Sigmoid colon (tissue), 4 donors: ENCODE results near the gene RASD1.

Source experiments
- CTCF ChIP-seq, 4 experiments: fragments of 450-650 bp in 3 of 4; fragments of 200-600 bp in 1 of 4; IDR thresholded peaks; one replicate each; pipeline ENCODE4 v1.5.1; 2016 to 2019; ENCODE audit warnings: antibody characterized with exemption in 4 of 4, mild to moderate bottlenecking in 3 of 4, moderate library complexity in 2 of 4
- POLR2AphosphoS5 ChIP-seq, 4 donors: sonication (generic); formaldehyde crosslinking; IDR thresholded peaks; one replicate each; pipeline ENCODE4 v1.6.1; 2017; ENCODE audit warnings: antibody characterized with exemption in 4 of 4

- TF ChIP-seq POLR2AphosphoS5 (IDR thresholded peaks at IDR 0.05) (no peak), CTCF (IDR thresholded peaks at IDR 0.05) (no peak)
Measured at GRCh38 chr17:17515934-17516930, 20.0 kb upstream of the RASD1 start.
